DMS53 treated with DMSO at 0.1 percent for 48 hours (cell line): ENCODE measurements around the gene DNAH9.

Experiments
- DNase-seq: peaks from one replicate; lab custom pipeline; 2025; ENCODE audit not compliant: unreplicated experiment; lab: John Stamatoyannopoulos, UW

Gene DNAH9

GRCh38 chr17:11836508-11836907, 238.2 kb downstream of the DNAH9 start:
- DNase-seq, result no peak

GRCh38 chr17:11840052-11840451, 241.8 kb downstream of the DNAH9 start:
- no peak for DNase-seq

DNA sequence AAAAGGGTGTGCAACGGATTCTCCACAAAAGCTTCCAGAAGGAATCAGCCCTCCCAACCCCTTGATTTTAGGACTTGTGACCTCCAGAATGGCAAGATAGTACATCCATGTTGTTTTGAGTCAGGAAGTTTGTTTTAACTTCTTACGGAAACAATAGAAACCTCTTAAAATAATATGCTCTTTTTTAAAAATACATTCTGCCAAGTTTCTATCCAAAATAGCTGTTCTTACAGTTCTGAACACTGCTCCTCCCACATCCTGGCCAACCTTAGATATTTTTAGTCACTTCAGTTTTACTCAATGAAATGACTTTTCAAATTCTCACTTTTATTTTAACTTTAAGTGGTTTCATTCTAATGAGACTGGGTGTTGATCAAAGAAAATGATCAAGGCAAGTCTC, 242.6 kb downstream of the DNAH9 start:
- DNase-seq, result no peak

DNA sequence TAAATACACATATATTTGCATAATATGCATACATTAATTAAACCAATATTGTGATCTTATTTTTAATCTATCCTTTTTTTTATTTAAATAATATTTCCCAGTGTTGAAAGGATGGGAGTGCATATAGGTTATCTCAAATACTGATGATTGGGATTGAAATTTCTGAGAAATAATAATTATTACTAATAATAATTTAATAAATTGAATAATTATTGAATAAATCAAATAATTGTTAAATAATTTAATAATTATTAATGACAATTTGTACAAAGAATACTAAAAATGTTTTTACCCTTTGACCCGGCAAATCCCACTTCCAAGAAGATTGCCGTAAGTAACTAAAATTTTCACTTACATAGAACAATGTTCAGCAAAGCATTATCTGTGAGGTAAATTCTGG, 250.1 kb downstream of the DNAH9 start:
- no peak for DNase-seq

- no peak for DNase-seq
These were observed 254.0 kb downstream of the DNAH9 start for GRCh38 chr17:11852231-11852630.

GRCh38 chr17:11852912-11853311, 254.6 kb downstream of the DNAH9 start:
- no peak for DNase-seq

GRCh38 chr17:11853321-11854151, 255.3 kb downstream of the DNAH9 start:
- DNase-seq, result no peak

- no peak for DNase-seq
These were observed 257.0 kb downstream of the DNAH9 start for GRCh38 chr17:11855306-11855705.

DNA sequence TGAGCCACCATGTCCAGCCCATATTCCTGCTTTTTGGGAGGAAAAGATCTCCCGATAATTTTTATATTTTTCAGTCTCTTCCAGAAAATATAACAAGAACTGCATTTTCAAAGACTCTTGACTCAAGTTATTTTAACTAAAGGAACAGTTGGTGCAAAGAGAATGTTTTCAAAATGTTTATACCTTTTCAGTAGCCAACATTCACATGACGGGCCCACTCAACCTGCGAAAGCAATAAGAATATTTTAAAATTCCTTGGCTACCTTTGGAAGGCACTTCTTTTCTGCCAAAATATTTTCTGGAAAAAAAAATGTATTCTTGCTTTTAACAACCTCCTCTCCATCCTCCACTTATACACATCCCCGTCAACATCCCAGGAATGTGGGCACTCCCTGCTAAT, 258.7 kb downstream of the DNAH9 start:
- DNase-seq, result no peak

GRCh38 chr17:11869680-11870394, 271.6 kb downstream of the DNAH9 start:
- DNase-seq, result no peak

GRCh38 chr17:11871773-11872172, 273.5 kb downstream of the DNAH9 start:
- DNase-seq, result no peak

GRCh38 chr17:11874756-11875155, 276.5 kb downstream of the DNAH9 start:
- no peak for DNase-seq

DNA sequence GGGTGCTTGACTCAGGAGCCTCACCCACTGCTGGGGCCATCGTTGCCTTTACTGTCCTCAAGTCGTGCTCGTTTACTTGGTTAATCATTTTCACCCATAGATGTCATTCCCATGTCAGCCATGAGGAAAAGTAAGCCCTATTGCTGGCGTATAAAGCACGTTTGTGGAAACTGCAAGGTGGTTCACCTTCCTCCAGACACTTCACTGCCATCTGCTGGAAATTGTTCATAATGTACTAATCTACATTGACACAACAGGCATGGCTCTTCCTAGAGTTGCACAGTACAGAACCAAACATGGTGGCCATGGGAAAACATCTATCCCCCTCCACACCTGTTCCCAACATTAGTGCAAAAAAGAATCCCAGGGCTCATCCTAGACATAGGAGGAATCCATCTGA, 282.4 kb downstream of the DNAH9 start:
- no peak for DNase-seq

DNA sequence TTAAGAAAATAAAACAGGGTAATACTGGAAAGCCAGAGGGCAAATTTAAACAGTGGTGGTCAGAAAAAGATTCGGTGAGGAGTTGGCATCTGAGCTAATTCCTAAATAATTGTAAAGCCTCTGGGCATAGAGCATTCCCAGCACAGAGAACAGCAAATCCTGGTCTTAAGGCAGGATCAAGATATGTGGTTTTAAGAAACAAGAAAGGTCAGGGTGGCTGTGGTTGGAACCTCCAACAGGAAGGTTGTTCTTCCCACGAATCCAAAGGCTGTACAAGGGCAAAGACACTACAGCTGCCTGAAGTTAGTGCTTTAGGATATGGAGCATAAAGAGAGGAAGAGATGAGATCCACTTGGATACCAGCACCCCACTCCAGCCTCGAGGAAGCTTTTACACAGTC, 284.4 kb downstream of the DNAH9 start:
- no peak for DNase-seq

GRCh38 chr17:11885051-11885450, 286.8 kb downstream of the DNAH9 start:
- DNase-seq, result no peak

GRCh38 chr17:11889266-11889665, 291.0 kb downstream of the DNAH9 start:
- no peak for DNase-seq

DNA sequence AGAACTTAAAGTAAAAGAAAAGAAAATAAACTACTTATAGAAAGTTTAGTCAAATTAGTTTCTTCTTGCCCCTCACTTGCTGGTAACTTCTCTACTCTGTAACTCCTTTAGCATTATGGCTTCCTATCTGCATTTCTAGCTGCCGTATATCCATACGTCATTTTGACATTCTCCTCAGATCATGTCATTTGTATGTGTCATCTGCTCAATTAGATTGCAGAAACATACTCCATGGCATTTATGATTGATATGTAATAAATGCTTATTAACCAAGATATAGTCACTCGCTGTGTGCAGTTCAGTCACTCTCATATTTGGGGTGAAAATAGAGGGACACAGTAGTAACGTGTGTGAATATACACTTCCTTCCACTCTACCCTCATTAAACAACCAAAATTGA, 295.6 kb downstream of the DNAH9 start:
- DNase-seq, result no peak

DNA sequence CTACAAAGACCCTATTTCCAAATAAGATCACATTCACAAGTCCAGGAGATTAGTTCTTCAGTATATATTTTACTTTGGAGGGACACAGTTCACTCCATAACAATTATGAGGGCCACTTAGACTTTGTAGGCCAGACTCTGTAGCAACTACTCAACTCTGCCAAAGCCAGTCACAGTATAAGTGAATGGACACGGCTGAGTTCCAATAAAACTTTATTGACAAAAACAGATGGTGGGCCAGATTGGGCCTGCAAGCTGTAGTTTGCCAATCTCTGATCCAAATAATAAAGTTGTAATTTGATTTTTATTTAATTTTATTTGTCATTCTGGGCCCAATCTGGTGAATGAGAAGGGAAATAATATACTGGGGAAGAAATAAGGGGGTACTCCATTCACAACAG, 297.9 kb downstream of the DNAH9 start:
- DNase-seq, result no peak

DNA sequence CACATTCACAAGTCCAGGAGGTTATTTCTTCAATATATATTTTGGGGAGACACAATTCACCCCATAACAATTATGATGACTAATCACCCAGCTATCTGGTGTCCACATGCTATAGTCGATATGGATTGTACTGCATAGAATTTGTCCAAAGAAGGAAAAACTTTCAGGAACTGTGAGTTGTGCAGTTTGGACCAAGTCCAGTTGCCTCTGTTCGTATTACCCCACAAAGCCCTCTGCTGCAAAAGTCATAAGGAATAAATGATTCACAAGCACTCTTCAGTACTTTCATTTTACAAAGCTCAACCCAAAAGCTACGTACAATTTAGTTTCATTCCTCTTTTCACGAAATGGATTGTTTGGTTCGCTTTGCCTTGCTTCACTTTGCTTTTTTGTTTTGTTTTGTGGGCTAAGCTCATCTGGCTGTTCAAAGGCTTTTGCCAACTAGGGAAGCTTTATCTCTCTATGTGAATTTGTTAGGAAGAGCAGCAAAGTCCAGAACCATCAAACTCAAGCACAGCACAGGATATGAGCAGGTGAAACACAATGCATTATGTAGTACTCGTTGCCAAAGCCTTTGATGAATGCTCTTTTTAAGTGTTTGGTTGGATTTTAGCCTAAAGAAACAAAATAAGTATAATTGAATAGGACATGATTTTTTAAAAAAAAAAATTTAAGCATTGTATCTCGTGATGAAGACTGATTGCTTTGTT, 300.4 kb downstream of the DNAH9 start:
- DNase-seq, result no peak

GRCh38 chr17:11899537-11899942, 301.3 kb downstream of the DNAH9 start:
- no peak for DNase-seq

GRCh38 chr17:11900041-11900476, 301.8 kb downstream of the DNAH9 start:
- no peak for DNase-seq

DNA sequence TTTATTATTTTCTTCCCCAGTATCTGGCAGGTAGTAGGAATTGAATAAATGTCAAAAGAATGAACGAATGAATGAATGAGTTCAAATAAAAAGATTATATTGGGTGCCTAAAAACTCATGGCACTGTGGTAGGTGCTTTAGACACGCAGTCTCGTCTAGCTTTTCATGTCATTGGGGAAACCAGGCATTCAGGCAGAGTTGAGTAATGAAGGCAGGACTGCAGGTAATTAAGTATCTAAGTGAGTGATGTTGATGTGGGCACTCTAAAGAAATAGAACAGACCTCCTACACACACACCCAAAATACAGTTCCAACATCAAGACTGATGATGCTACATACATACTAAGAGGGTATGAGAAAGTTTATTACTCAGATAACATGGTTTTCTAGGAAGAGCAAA, 302.4 kb downstream of the DNAH9 start:
- no peak for DNase-seq
